HEK293 (cell line): ENCODE measurements around the gene CAMKMT.

Source experiments
- CTCF ChIA-PET: fragments of 350-600 bp; formaldehyde crosslinking; extraction: SDS; loops from one replicate; lab custom pipeline; 2021; ENCODE audit warnings: antibody characterized with exemption; lab: Yijun Ruan, JAX
- POLR2A ChIA-PET: fragments of 300-600 bp; formaldehyde crosslinking; extraction: SDS; loops from one replicate; lab custom pipeline; 2020; ENCODE audit warnings: antibody characterized with exemption, inconsistent platforms; lab: Yijun Ruan, JAX
- H3K27ac ChIP-seq: fragments of 200-500 bp; sonication (Bioruptor generic); 2 replicates; pipeline ENCODE4 v1.5.1; 2014; ENCODE audit warnings: low read depth, low read length, control low read depth, inconsistent platforms; ENCODE audit errors: extremely low read depth
- H3K36me3 ChIP-seq, 2 experiments: fragments of 200-500 bp in 1 of 2; sonication (Bioruptor generic) in 1 of 2; 1 replicate in 1 of 2; 2 replicates in 1 of 2; pipeline ENCODE4 v1.5.1; 2014 to 2017; ENCODE audit warnings: inconsistent platforms in 2 of 2, low read length in 2 of 2; ENCODE audit not compliant: control insufficient read depth in 2 of 2, insufficient read depth in 1 of 2
- H3K4me1 ChIP-seq: fragments of 200-500 bp; sonication (Bioruptor generic); 2 replicates; pipeline ENCODE4 v1.5.1; 2014; ENCODE audit warnings: mild to moderate bottlenecking, low read length, inconsistent platforms; ENCODE audit not compliant: control insufficient read depth, insufficient read depth
- H3K4me3 ChIP-seq: 2 replicates; pipeline ENCODE4 v1.5.1; 2011; ENCODE audit warnings: low read depth, mild to moderate bottlenecking, control low read depth, low read length, moderate library complexity
- H3K9me3 ChIP-seq: fragments of 200-500 bp; sonication (Bioruptor generic); 2 replicates; pipeline ENCODE4 v1.5.1; 2014; ENCODE audit warnings: low read depth, low read length, inconsistent platforms; ENCODE audit not compliant: control insufficient read depth, insufficient read depth
- CTCF ChIP-seq: fragments of 450-650 bp; formaldehyde crosslinking; IDR thresholded peaks from 2 replicates; pipeline ENCODE4 v1.5.1; 2016; ENCODE audit warnings: missing biosample characterization, missing genetic modification characterization
- GLIS1 ChIP-seq: fragments of 450-650 bp; formaldehyde crosslinking; IDR thresholded peaks from 2 replicates; pipeline ENCODE4 v1.5.1; 2016; ENCODE audit warnings: missing biosample characterization, missing genetic modification characterization
- MZF1 ChIP-seq: fragments of 450-650 bp; formaldehyde crosslinking; IDR thresholded peaks from 2 replicates; pipeline ENCODE4 v1.5.1; 2017; ENCODE audit warnings: missing biosample characterization, missing genetic modification characterization, borderline replicate concordance
- TCF7L2 ChIP-seq: IDR thresholded peaks from 2 replicates; pipeline ENCODE4 v1.6.1; 2011; ENCODE audit warnings: low read depth, mild to moderate bottlenecking, inconsistent platforms, low read length, moderate library complexity, borderline replicate concordance
- TRIM28 ChIP-seq: IDR thresholded peaks from 2 replicates; pipeline ENCODE4 v1.6.1; 2011; ENCODE audit warnings: low read length, control low read depth, borderline replicate concordance
- WT1 ChIP-seq: fragments of 450-650 bp; formaldehyde crosslinking; IDR thresholded peaks from 2 replicates; pipeline ENCODE4 v1.5.1; 2016; ENCODE audit warnings: missing biosample characterization, missing genetic modification characterization
- ZBTB48 ChIP-seq: fragments of 450-650 bp; formaldehyde crosslinking; IDR thresholded peaks from 2 replicates; pipeline ENCODE4 v1.5.1; 2016; ENCODE audit warnings: missing biosample characterization, missing genetic modification characterization
- ZBTB8A ChIP-seq: fragments of 450-650 bp; formaldehyde crosslinking; IDR thresholded peaks from 2 replicates; pipeline ENCODE4 v1.5.1; 2016; ENCODE audit warnings: missing biosample characterization, missing genetic modification characterization
- ZIC2 ChIP-seq: fragments of 450-650 bp; formaldehyde crosslinking; IDR thresholded peaks from 2 replicates; pipeline ENCODE4 v1.5.1; 2016; ENCODE audit warnings: missing biosample characterization, missing genetic modification characterization
- ZNF157 ChIP-seq: fragments of 450-650 bp; formaldehyde crosslinking; IDR thresholded peaks from 2 replicates; pipeline ENCODE4 v1.5.1; 2016; ENCODE audit warnings: missing biosample characterization, missing genetic modification characterization
- ZNF2 ChIP-seq: fragments of 450-650 bp; formaldehyde crosslinking; IDR thresholded peaks from 2 replicates; pipeline ENCODE4 v1.5.1; 2016; ENCODE audit warnings: missing biosample characterization, missing genetic modification characterization
- ZNF214 ChIP-seq: fragments of 450-650 bp; formaldehyde crosslinking; IDR thresholded peaks from 2 replicates; pipeline ENCODE4 v1.5.1; 2017; ENCODE audit warnings: missing biosample characterization, mild to moderate bottlenecking, missing genetic modification characterization, borderline replicate concordance
- ZNF223 ChIP-seq: fragments of 450-650 bp; formaldehyde crosslinking; IDR thresholded peaks from 2 replicates; pipeline ENCODE4 v1.5.1; 2016; ENCODE audit warnings: missing biosample characterization, missing genetic modification characterization
- ZNF362 ChIP-seq: fragments of 450-650 bp; formaldehyde crosslinking; IDR thresholded peaks from 2 replicates; pipeline ENCODE4 v1.5.1; 2016; ENCODE audit warnings: missing biosample characterization, missing genetic modification characterization
- ZNF416 ChIP-seq: fragments of 450-650 bp; formaldehyde crosslinking; IDR thresholded peaks from 2 replicates; pipeline ENCODE4 v1.5.1; 2016; ENCODE audit warnings: missing biosample characterization, missing genetic modification characterization
- ZNF449 ChIP-seq: fragments of 450-650 bp; formaldehyde crosslinking; IDR thresholded peaks from 2 replicates; pipeline ENCODE4 v1.5.1; 2017; ENCODE audit warnings: missing biosample characterization, mild to moderate bottlenecking, missing genetic modification characterization, moderate library complexity
- ZNF514 ChIP-seq: fragments of 450-650 bp; formaldehyde crosslinking; IDR thresholded peaks from 2 replicates; pipeline ENCODE4 v1.5.1; 2016; ENCODE audit warnings: missing biosample characterization, missing genetic modification characterization
- ZNF561 ChIP-seq: fragments of 450-650 bp; IDR thresholded peaks from 2 replicates; pipeline ENCODE4 v1.5.1; 2018; ENCODE audit warnings: missing biosample characterization, missing genetic modification characterization, borderline replicate concordance
- ZNF626 ChIP-seq: fragments of 450-650 bp; sonication (Bioruptor Pico); formaldehyde crosslinking; IDR thresholded peaks from 2 replicates; pipeline ENCODE4 v1.5.1; 2018; ENCODE audit warnings: missing biosample characterization, missing genetic modification characterization, inconsistent platforms
- ZNF639 ChIP-seq: fragments of 450-650 bp; formaldehyde crosslinking; IDR thresholded peaks from 2 replicates; pipeline ENCODE4 v1.5.1; 2016; ENCODE audit warnings: missing biosample characterization, missing genetic modification characterization
- ZNF707 ChIP-seq: fragments of 450-650 bp; formaldehyde crosslinking; IDR thresholded peaks from 2 replicates; pipeline ENCODE4 v1.5.1; 2016; ENCODE audit warnings: missing biosample characterization, missing genetic modification characterization
- TF ChIP-seq, protein P1 (sequence below): fragments of 450-650 bp; formaldehyde crosslinking; IDR thresholded peaks from 2 replicates; pipeline ENCODE4 v1.5.1; 2016; ENCODE audit warnings: missing biosample characterization, missing genetic modification characterization

CAMKMT gene

GRCh38 chr2:44459739-44460138 is 98.0 kb downstream of the CAMKMT start:
- Histone ChIP-seq H3K4me3 (no peak overlapping the region), H3K9me3 (no peaks in the 10 kb centered on the region), H3K27ac (no peak overlapping the region), H3K36me3 (no peaks in the 10 kb centered on the region), H3K4me1 (no peaks in the 10 kb centered on the region)
- TF ChIP-seq TRIM28 (no peak), ZNF2 (tag by site-specific recombination) (no peak), ZNF362 (no peak), ZNF416 (tag by site-specific recombination) (no peak), ZNF157 (tag by site-specific recombination) (no peak), ZNF707 (no peak), ZNF626 (tag by site-specific recombination) (no peak), WT1 (tag by site-specific recombination) (no peak)
- TF ChIP-seq, protein P1, sequence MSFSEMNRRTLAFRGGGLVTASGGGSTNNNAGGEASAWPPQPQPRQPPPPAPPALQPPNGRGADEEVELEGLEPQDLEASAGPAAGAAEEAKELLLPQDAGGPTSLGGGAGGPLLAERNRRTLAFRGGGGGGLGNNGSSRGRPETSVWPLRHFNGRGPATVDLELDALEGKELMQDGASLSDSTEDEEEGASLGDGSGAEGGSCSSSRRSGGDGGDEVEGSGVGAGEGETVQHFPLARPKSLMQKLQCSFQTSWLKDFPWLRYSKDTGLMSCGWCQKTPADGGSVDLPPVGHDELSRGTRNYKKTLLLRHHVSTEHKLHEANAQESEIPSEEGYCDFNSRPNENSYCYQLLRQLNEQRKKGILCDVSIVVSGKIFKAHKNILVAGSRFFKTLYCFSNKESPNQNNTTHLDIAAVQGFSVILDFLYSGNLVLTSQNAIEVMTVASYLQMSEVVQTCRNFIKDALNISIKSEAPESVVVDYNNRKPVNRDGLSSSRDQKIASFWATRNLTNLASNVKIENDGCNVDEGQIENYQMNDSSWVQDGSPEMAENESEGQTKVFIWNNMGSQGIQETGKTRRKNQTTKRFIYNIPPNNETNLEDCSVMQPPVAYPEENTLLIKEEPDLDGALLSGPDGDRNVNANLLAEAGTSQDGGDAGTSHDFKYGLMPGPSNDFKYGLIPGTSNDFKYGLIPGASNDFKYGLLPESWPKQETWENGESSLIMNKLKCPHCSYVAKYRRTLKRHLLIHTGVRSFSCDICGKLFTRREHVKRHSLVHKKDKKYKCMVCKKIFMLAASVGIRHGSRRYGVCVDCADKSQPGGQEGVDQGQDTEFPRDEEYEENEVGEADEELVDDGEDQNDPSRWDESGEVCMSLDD (tag by site-specific recombination), result no peak
- ChIA-PET CTCF (interaction anchor here (1.2 kb wide), 1 partner anchor 495 kb away, joined by 5 read pairs; no protein-coding TSS in a partner anchor), POLR2A (no interaction called here)

DNA sequence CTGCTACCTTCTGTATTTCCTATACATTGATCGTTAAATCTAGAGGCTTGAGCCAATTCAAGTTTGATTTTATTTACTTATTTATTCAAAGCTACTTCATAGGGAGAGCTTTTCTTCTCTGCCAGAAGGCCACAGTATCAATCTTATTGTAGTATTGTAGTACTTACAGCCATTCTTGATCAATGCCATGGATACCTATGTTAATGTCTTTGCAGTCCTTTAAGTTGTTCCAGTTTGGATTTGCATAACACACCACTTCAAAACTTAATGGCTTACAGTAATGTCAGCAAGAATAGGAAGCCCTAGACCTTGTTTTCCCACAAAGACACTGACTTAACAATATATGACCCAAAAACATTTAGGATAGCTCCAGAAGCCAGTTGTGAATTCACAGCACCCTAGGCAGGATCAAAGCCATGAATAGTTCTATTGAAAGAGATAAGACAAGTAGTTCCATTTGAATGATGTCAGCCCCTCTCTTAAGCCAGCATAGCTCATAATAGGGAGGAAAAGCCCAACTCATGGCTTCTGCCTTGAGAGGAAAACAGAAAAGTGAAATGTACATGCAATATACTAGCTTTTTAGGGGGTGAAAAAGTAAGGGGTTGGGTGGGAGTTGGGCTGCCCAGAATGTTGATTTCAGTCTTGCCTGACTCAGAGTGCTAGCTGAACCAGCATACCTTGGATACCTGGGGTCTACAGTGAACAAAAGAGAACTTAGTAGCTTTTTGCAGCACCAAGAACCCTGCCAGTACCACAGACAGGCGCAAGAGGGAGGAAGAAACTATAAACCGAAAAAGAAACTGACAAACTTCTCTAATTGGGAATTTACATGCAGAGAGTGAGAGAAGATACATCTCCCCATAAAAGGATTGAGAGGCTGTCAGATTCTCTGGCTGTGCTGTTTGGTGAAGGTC is 101.4 kb downstream of the CAMKMT start:
- Histone ChIP-seq H3K9me3 (no peaks in the 10 kb centered on the region), H3K27ac (no peak overlapping the region), H3K4me1 (no peaks in the 10 kb centered on the region), H3K4me3 (no peak overlapping the region)
- TF ChIP-seq ZNF514 (tag by site-specific recombination), result no peak
- TF ChIP-seq MZF1 (tag by site-specific recombination), result no peak
- TF ChIP-seq CTCF (tag by site-specific recombination), result no peak
- TF ChIP-seq ZNF223 (tag by site-specific recombination), result no peak
- TF ChIP-seq ZBTB8A (tag by site-specific recombination), result no peak
- TF ChIP-seq ZNF639 (tag by site-specific recombination), result no peak
- TF ChIP-seq ZNF561, result no peak
- no peak for TF ChIP-seq ZNF214 (tag by site-specific recombination)
- no peak for TF ChIP-seq TCF7L2
- no peak for TF ChIP-seq ZNF626 (tag by site-specific recombination)
- TF ChIP-seq ZBTB48 (tag by site-specific recombination), result no peak
- no peak for TF ChIP-seq ZNF449 (tag by site-specific recombination)
- TF ChIP-seq ZIC2, result no peak
- TF ChIP-seq GLIS1 (tag by site-specific recombination), result no peak
- TF ChIP-seq, all 188 proteins: peak for 0
- ChIA-PET CTCF (interaction anchor here (0.7 to 2.8 kb wide), 3 partner anchors 16 to 71 kb away, joined by 3 to 18 read pairs (median 6); no protein-coding TSS in a partner anchor), POLR2A (no interaction called here)
- H3K36me3 ChIP-seq, result no peaks in the 10 kb centered on the region
